ENCODE data around the gene CSTF3.

- TF ChIP-seq CTCF (IDR thresholded peaks at IDR 0.05 in 2 of 3, conservative IDR thresholded peaks at IDR 0.05 in 1 of 3; ENCODE audit: control insufficient read depth in 2 of 3, extremely low read depth in 1 of 3, insufficient read depth in 1 of 3, low read depth in 3 of 3, low read length in 3 of 3) (no peak), ATF7 (IDR thresholded peaks at IDR 0.05; ENCODE audit: low read depth) (no peak), USF1 (IDR thresholded peaks at IDR 0.05; ENCODE audit: borderline replicate concordance, extremely low read length, insufficient read depth, low read depth, low read length) (no peak), ZBTB11 (CRISPR knock-in tag; IDR thresholded peaks at IDR 0.05) (no peak), MAX (IDR thresholded peaks at IDR 0.05; ENCODE audit: low read depth, low read length) (no peak), HDAC6 (IDR thresholded peaks at IDR 0.05; ENCODE audit: unreplicated experiment) (no peak), FOXM1 (IDR thresholded peaks at IDR 0.05; ENCODE audit: low read depth, low read length) (no peak), MYC (IDR thresholded peaks at IDR 0.05; ENCODE audit: insufficient read depth, insufficient read length, insufficient replicate concordance, low read length, severe bottlenecking) (no peak), CHD1 (IDR thresholded peaks at IDR 0.05; ENCODE audit: low read depth, low read length) (no peak), STAT1 (conservative IDR thresholded peaks at IDR 0.05) (no peak), RBBP5 (conservative IDR thresholded peaks at IDR 0.05) (no peak), EP300 (IDR thresholded peaks at IDR 0.05; ENCODE audit: borderline replicate concordance in 1 of 2, control insufficient read depth in 1 of 2, low read depth in 2 of 2, low read length in 2 of 2) (no peak), JUND (IDR thresholded peaks at IDR 0.05; ENCODE audit: low read depth, low read length) (no peak), NFXL1 (IDR thresholded peaks at IDR 0.05; ENCODE audit: borderline replicate concordance) (no peak)
Observed at GRCh38 chr11:33132510-33132909, 28.8 kb downstream of the CSTF3 start.

All from GM12878 (cell line).